ENCODE measurements around the gene MYOM1. TPM values are rescaled to one million over a fixed set of nuclear protein-coding genes. Genes with fewer than 3 reads are reported as not detected.

MYOM1 gene
- total RNA-seq, 2 experiments from 2014 or later, result 0.74 to 1.5 TPM

- H3K4me3 Mint-ChIP-seq, result no peak overlapping the region
- CTCF ChIA-PET, result interaction anchor here (1.0 kb wide), 1 partner anchor 13 kb away, joined by 3 read pairs; no protein-coding TSS in a partner anchor
- H3K36me3 Mint-ChIP-seq (ENCODE audit: low read depth), result no peaks in the 10 kb centered on the region
- Histone ChIP-seq H3K9me3 (ENCODE audit: control insufficient read depth in 1 of 2, insufficient read depth in 1 of 2, low read length in 2 of 2) (no peaks in the 10 kb centered on the region), H3K27ac (ENCODE audit: low read depth in 1 of 2, low read length in 2 of 2) (no peak overlapping the region), H3K4me1 (ENCODE audit: insufficient read depth, low read length) (no peaks in the 10 kb centered on the region), H3K4me3 (ENCODE audit: low read length) (no peak overlapping the region), H3K36me3 (ENCODE audit: insufficient read depth, low read length) (no peaks in the 10 kb centered on the region), H3K27me3 (ENCODE audit: control insufficient read depth in 1 of 2, insufficient read depth in 2 of 2, low read length in 2 of 2) (no peaks in the 10 kb centered on the region)
- H3K4me1 Mint-ChIP-seq (ENCODE audit: low read depth), result no peaks in the 10 kb centered on the region
- no peak for DNase-seq
- POLR2A ChIA-PET, result no interaction called here
- H3K9me3 Mint-ChIP-seq, result no peaks in the 10 kb centered on the region
- no peak overlapping the region for H3K27ac Mint-ChIP-seq
- no peak for ATAC-seq (ENCODE audit: poor library complexity)
- H3K27me3 Mint-ChIP-seq, result no peaks in the 10 kb centered on the region
- no peak for TF ChIP-seq CTCF (IDR thresholded peaks at IDR 0.05)
- intact Hi-C loops (cut with DNase I, micrococcal nuclease), result loop anchor here in 1 of 2 experiments (5.0 kb wide), 1 partner anchor 36 kb away; no protein-coding TSS in a partner anchor
These were observed 138.2 kb downstream of the MYOM1 start for GRCh38 chr18:3081584-3081991.

GRCh38 chr18:3079653-3080052 lies 140.1 kb downstream of the MYOM1 start:
- no peak overlapping the region for H3K27ac Mint-ChIP-seq
- no peaks in the 10 kb centered on the region for H3K9me3 Mint-ChIP-seq
- Histone ChIP-seq H3K4me3 (ENCODE audit: low read length) (no peak overlapping the region), H3K27ac (ENCODE audit: low read depth in 1 of 2, low read length in 2 of 2) (no peak overlapping the region), H3K4me1 (ENCODE audit: insufficient read depth, low read length) (no peaks in the 10 kb centered on the region), H3K36me3 (ENCODE audit: insufficient read depth, low read length) (no peaks in the 10 kb centered on the region), H3K9me3 (ENCODE audit: control insufficient read depth in 1 of 2, insufficient read depth in 1 of 2, low read length in 2 of 2) (no peaks in the 10 kb centered on the region), H3K27me3 (ENCODE audit: control insufficient read depth in 1 of 2, insufficient read depth in 2 of 2, low read length in 2 of 2) (no peaks in the 10 kb centered on the region)
- ATAC-seq (ENCODE audit: poor library complexity) (no peak), DNase-seq (no peak)
- POLR2A ChIA-PET, result interaction anchor here (0.8 to 1.2 kb wide), 2 partner anchors 16 to 18 kb away, joined by 3 to 4 read pairs; no protein-coding TSS in a partner anchor
- intact Hi-C loops (cut with DNase I, micrococcal nuclease), result loop anchor here in 1 of 2 experiments (5.0 kb wide), 1 partner anchor 38 kb away; no protein-coding TSS in a partner anchor
- H3K36me3 Mint-ChIP-seq (ENCODE audit: low read depth), result no peaks in the 10 kb centered on the region
- TF ChIP-seq CTCF (IDR thresholded peaks at IDR 0.05), result no peak
- H3K27me3 Mint-ChIP-seq, result no peaks in the 10 kb centered on the region
- no peak overlapping the region for H3K4me3 Mint-ChIP-seq
- peaks cover 10% of the 10 kb centered on the region for H3K4me1 Mint-ChIP-seq (ENCODE audit: low read depth)
- CTCF ChIA-PET, result interaction anchor here (1.0 kb wide), 1 partner anchor 18 kb away, joined by 3 read pairs; no protein-coding TSS in a partner anchor

GRCh38 chr18:3075491-3075890 lies 144.3 kb downstream of the MYOM1 start:
- Histone ChIP-seq H3K27ac (ENCODE audit: low read depth in 1 of 2, low read length in 2 of 2) (no peak overlapping the region), H3K27me3 (ENCODE audit: control insufficient read depth in 1 of 2, insufficient read depth in 2 of 2, low read length in 2 of 2) (no peaks in the 10 kb centered on the region), H3K36me3 (ENCODE audit: insufficient read depth, low read length) (no peaks in the 10 kb centered on the region), H3K9me3 (ENCODE audit: control insufficient read depth in 1 of 2, insufficient read depth in 1 of 2, low read length in 2 of 2) (no peaks in the 10 kb centered on the region), H3K4me1 (ENCODE audit: insufficient read depth, low read length) (peaks cover 5% of the 10 kb centered on the region), H3K4me3 (ENCODE audit: low read length) (no peak overlapping the region)
- Mint-ChIP-seq H3K4me1 (ENCODE audit: low read depth) (peaks cover 14% of the 10 kb centered on the region), H3K27ac (peak overlapping the region; percentile 79), H3K9me3 (no peaks in the 10 kb centered on the region), H3K36me3 (ENCODE audit: low read depth) (no peaks in the 10 kb centered on the region), H3K27me3 (no peaks in the 10 kb centered on the region), H3K4me3 (no peak overlapping the region)
- DNase-seq (no peak), ATAC-seq (ENCODE audit: poor library complexity) (no peak)
- TF ChIP-seq CTCF (IDR thresholded peaks at IDR 0.05), result no peak
- intact Hi-C loops (cut with DNase I, micrococcal nuclease), result no loop called here
- CTCF ChIA-PET, result interaction anchor here (1.6 to 2.3 kb wide), 2 partner anchors 13 to 54 kb away, joined by 3 to 15 read pairs; no protein-coding TSS in a partner anchor
- POLR2A ChIA-PET, result interaction anchor here (0.9 to 2.5 kb wide), 3 partner anchors 12 to 22 kb away, joined by 3 to 9 read pairs (median 5); no protein-coding TSS in a partner anchor

Data from CD4-positive, alpha-beta T cell (primary cell).